Activated CD8-positive, alpha-beta memory T cell treated with anti-CD3 and anti-CD28 coated beads for 4 hours (primary cell): Measurements from ENCODE around the gene PRKCH.
A peak's percentile ranks its signal among the peaks of the same experiment; 100 is the strongest.

Experiments used
- DNase-seq, 2 donors: peaks; one replicate each; pipeline ENCODE4 v3.0.0-alpha.2; 2020; ENCODE audit warnings: low read depth in 2 of 2

PRKCH gene

DNA sequence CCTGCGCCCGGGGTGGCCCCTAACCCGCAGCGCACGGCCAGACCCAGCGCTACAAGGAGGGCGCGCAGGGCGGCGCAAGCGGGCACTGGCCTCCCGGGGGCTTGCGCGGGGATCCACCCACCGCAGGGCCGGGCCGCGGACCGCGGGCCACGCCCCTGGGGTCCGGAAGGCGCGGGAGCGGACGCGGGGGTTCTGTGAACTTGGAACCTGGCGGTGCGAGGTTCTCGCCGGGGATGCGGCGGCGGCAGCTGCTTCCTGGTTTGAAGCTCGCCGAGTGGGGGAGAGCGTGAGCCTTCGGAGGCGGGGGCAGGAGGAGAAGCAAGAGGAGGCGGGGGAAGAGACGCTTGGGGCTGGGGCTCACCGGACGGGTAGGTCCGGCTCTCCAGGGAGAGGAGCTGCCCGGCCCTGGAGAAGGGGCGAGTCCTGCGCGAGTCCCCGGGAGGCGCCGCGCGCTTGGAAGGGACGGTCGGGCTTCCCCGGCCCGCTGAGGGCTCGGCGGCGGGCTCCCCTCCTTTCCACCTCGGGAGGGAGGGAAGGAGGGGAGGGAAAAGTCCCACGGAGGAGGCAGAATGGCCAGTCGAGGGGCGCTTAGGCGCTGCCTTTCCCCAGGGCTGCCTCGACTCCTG, at the start of gene PRKCH:
Gene PRKCH (plus strand): TSS at position 195 of the 626 bp plus-strand sequence. CDS start 523 bp downstream, outside the sequence.
- DNase-seq, result peak; percentile 65 to 74

DNA sequence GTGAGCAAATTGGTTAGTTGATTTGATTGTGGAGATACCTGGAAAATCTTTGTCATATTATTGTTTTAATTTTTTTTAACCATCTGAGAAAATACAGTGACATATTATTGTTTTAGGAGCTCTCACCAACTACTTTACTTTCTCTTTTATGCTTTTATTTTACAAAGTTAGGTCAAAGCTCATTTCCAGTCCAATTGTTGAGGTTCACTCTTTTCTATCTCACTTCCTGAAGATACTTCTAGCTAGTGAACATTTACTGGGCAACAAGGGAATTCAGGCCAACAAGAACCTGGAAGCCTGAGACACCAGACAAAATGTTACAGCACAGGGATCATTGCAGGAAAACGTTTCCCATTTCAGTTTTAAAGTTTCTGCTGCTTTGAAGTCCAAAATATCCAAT, 44.1 kb upstream of the PRKCH start:
- no peak for DNase-seq

DNA sequence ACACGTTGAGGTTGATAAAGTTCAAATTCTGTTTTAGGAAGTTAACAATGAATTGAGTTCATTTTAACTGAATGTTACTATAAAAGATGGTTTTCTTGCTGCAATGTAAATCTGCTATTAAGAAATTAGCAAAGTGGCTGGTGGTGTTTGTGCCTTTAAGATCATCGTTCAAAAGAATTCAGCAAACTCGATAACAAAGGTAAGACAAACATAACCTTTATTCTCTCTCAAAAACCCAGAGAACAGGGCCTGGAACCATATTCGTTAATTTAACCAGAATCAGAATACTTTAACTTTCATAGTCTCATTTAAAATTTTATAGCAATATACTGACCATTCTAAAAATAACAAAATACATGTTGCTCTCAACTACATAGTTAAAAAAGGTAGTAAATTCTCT, 43.6 kb upstream of the PRKCH start:
- no peak for DNase-seq

DNA sequence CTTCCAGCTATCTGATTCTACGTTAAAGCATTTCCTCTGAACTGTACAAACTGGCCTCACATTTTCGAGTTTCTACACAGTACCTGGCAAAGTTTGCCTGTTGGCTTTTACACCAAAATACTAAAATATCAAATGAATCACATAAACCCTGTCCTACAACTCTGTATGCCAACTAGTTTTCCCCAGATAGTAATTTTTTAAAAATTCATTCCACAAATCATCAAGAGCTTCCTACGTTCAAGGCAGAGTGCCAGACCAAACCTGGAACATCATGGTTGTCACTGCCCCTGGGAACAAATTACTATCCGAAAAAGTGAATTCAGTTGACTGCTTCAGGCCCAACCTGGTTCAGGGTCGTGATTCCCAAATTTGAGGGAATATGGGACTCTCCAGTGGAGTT, 42.3 kb upstream of the PRKCH start:
- DNase-seq, result no peak

DNA sequence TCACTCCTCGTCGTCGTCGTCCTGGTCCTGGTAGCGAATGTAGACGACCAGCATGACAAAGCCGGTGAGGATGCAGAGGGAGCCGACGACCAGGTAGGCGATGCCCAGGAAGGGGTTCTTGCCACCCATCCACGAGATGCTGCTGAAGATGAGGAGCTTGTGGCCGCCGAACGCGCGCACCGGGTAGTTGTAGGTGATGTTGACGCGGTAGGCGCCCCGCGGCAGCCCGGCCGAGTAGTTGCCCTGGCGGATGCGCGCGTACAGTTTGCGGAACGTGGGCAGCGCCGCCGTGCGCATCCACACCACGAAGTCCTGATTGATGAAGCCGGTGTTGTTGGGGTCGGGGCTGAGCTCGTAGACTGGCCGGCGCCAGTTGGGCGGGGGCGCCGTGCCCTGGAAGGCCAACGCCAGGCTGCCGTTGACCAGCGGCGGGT, 41.3 kb upstream of the PRKCH start:
- no peak for DNase-seq

DNA sequence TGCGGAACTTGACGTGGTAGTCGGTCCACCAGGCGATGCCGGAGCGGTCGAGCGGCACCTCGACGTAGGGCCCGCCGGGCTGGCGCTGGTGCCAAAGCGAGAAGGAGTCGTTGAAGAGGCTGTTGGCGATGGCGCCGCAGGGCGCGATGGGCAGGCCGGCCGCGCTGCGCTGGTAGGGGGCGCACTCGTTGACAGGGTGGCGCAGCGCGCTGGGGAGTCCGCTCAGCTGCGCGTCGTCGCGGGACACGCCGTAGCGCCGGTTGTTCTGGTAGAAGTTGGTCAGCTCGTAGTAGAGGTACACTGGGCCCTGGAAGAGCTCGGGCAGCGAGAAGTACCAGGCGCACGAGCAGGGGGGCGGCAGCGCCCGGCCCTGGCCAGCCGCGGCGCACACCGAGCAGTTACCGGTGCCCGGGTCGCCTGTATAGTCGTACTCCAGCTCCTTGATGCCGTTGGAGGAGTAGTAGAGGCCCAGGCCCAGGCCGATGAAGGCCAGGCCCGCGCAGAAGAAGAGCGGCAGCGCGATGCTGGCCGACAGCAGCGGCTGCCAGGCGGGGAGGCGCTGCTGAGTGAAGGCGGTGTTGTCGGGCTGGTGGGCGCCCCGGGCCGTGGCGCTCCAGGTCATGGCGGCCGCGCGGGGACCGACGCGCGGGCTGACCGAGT, 40.7 kb upstream of the PRKCH start:
- DNase-seq, result peak; percentile 56 to 60

DNA sequence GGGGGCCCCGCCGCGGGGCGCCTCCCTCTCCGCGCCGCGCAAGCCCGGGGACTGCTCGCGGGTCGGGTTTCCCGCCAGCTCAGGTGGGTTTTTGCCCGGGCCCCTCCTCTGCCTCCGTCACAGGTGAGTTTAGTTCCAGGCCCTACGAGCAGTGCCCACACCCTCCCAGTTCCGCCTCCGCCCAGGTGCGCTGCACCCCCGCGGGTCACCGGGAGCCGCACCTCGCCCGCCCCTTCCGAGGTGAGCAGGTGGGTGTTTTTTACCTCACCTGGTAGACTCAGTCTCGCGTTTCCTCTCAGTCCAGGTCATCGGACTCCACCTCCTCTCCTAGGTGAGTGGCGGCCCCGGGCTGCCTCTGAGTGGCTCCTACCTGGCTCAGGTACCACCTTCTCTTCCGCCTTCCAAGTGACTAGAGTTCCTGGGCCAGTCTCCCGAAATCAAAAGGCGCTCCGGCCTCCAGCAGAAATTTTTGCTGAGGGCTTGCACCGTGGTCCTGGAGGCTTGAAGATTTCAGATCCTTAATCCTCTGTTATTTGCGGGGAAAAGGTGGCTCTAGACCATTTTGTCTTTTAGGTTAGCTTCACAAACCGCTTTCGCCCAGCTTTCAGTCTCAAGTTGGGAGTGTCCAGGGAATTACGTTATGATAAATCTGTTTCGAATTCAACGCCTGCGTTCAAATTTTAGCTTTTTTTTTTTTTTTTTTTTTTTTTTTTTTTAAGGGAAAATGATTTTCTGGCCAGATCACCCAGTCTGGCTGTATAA, 40.0 kb upstream of the PRKCH start, which contains the start of gene TMEM30B:
Gene TMEM30B (minus strand): TSS at position 153 of the 762 bp plus-strand sequence. CDS start 191 bp downstream, outside the sequence.
- peak in 1 of 2 donors; percentile 4 for DNase-seq

DNA sequence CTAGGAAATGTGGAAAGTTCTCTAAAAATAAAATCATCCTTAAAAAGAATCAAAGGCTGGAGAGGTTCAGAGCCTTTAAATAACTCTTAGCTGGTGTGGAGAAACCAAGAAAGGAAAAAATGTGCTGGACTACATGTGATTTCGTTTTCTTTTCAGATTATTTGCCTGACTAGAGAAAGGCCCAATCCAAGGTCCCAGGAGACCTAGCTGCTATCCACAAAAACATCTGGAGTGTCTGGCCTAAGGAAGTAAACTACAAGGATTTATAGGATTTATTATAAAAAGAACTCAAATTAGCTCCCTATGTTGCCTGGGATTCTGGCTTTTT, 39.5 kb upstream of the PRKCH start:
- DNase-seq, result no peak

DNA sequence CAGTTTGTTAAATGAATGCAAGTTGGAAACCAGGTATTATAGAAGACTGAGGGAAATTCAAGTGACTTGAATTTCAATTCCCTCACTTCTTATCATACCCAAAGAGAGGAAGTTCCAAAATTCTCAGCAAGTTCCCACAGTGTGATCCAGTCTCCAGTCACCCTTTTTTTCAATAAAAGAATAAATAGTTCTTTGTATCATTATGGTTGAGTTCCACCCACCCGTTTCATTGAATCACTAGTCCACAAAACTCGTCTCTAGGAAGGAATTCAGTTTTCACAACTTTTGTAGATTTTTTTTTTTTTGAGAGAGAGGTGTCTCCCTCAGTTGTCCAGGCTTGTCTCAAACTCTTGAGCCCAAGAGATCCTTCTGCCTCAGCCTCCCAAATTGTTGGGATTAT, 38.6 kb upstream of the PRKCH start:
- DNase-seq, result no peak

DNA sequence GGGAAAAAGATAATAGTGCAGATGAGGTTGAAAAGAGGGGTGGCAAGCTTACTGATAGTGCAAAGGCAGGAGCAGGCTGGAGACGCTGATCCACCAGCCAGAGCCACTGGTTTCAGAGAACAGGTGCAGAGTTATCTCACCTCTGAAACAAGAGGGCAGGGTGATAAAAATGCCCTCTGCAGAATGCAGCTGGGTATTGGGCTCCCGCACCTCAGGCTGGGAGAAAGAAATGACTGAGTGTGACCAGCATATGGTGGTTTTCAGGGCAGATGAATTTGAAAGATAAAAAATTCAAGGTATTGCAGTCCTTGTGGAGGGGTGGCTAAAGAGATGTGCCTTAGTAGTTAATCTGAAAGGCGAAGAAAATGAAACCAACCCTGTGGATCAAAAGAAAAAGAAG, 37.4 kb upstream of the PRKCH start:
- DNase-seq, result no peak

DNA sequence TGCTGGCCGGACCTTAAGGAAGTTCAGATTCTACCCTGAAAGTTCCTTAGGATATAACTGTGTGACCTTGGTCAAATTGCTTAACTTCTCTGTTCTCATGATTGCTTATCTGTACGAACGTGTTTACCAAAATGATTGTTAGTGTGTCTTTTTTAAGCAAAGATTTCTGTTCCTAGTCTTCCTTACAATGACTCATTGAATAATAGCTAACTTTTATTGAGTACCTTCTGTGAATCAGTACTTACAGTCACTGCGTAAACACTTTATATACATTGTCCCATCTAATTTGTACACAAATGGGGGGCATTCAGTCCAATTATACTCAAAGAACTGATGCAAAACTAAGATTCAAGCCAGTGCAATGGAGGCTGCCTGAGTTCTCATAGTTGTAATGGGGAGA, 36.0 kb upstream of the PRKCH start:
- no peak for DNase-seq

DNA sequence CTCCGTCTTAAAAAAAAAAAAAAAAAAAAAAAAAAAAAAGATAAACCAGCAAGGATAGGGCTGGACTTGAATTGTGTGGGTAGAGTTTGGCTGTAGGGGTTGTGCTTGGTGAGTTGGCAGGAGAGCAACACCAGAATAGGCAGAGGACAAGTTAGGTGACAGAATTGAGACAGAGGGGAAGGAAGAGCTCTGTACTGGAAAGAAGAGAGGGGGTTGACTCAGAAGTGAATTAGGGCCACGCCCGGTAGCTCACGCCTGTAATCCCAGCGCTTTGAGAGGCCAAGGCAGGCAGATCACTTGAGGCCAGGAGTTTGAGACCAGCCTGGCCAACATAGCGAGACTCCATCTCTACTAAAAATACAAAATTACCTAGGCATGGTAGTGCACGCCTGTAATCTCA, 34.2 kb upstream of the PRKCH start:
- DNase-seq, result no peak

DNA sequence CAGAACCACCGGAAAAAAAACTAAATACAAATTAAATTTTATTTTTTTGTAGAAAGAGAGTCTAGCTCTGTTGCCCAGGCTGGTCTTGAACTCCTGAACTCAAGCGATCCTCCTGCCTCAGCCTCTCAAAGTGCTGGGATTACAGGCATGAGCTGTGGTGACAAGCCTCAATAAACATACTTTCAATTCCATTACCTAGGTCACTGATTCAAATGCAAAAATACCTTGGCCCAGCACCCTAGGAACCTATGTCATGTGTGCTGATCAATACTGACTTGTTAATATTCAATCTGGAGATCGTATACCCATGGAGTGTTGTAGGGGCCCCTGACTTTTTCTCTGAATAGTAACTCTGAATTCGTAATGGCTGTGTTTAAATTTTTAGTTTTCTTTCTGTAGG, 33.2 kb upstream of the PRKCH start:
- DNase-seq, result no peak

DNA sequence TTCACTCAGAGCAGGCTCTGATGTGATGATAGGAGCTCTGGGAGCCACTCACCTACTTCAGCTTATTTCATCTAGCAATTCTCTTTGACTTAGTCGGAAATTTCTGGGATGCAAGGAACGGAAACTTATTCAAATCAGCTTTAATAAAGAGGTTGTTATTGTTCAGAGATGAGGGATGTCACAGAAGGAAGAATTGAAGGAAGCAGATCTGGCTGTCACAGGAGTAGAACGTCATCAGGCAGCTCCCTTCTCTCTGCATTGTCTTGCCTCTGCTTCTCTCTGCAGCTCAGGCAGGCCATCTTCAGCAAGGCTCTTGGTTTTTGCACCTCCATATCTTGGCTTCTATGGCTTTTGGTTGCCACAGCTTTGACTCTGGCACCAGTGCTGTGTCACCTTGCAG, 32.7 kb upstream of the PRKCH start:
- DNase-seq, result no peak

DNA sequence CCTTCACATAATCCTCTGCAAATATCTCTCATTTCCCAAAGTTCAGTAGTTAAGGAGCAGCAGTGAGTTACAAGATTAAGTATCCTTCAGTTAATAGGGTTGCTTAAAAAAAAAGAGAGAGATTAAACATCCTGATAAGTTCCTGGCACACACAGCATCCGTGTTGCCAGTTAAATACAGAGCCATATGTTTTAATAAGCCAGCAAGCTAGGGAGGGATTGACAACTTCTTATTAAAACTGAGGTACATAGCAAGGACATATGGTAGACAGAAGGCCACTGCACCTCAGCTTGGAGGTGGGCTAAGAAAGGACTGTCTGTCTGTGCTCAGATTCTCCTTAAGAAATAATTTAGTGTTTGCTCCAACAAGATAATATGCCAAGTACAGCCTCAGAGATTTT, 30.7 kb upstream of the PRKCH start:
- no peak for DNase-seq

DNA sequence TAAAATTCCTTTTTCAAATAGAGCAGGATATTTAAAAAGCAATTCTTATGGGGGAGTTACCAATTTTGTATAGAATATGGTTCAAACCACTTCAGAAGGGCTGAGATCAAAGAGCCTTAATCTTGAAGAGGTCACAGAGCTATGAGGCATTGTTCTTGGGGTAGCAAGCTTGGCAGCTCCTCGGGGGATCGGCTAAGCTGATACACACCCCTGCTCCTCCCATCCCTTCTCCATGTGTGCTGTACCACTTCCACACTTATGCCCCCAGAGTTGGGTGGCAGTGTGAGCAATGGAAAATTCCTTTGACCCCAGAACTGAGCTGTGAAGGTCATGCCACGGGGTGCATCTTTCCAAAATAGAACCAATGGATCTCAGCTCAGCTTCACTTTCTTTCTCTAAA, 25.2 kb upstream of the PRKCH start:
- DNase-seq, result no peak

DNA sequence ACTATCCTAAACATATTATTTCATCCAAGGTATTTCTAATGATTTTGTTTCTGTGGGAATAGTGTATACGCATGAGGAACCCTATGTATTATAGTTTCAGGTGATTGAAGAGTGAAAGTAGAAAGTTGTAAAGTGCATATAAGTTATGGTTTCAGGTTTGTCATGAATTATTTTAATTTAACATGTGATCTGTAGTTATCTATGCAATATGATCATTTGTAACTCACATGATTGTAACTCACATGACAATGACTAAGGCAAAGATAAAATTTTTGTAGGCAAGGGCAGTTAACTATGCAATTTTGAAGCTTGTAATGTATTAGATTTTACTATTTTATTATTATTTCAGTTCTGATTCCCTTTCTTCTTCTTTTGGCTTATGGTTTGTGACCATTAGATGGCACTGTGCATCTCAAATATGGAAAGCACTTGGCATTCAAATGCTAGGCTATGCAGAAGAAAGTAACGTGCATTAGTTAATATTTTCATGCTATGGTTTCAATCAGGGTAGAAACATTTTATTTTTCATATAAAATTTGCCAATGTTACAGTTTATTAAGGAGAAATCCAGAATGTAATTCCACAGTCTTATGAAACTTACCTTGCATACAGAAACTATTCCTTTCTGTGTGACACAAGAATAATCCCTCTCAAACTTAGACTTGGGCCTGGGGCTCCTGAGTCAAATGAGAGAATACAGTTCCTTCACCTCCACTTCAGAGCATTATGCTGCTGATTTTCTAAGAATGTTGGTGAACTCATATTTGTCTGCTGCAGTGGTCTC, 24.5 kb upstream of the PRKCH start:
- DNase-seq, result no peak

DNA sequence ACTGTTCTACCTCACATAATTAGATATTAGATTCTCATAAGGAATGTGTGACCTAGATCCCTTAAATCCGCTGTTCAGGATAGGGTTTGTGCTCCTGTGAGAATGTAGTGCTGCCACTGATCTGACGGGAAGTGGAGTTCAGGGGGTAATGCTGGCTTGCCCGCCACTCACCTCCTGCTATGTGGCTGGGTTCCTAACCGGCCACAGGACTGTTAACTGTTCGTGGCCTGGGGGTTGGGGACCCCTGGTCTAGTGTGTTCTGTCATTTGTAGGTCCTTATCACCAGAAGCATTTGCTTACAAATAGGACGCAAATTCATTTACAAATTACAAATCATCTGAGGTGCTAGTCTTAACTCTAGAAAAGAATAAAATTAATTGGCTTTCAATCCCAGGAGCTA, 23.8 kb upstream of the PRKCH start:
- DNase-seq, result no peak

DNA sequence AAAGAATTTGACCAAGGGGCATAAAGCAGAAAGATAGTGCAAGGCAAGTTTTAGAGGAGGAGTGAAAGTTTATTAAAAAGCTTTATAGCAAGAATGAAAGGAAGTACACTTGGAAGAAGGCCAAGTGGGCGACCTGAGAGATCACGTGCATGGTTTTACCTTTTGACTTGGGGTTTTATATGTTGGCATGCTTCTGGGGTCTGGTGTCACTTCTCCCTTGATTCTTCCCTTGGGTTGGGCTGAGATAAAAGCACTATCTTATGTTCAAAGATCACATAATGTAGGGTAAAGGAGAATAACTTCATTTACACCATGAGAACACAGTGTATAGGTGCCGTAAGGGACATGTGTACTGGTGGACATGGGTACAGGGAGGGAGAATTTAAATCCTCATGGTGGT, 22.6 kb upstream of the PRKCH start:
- DNase-seq, result no peak

DNA sequence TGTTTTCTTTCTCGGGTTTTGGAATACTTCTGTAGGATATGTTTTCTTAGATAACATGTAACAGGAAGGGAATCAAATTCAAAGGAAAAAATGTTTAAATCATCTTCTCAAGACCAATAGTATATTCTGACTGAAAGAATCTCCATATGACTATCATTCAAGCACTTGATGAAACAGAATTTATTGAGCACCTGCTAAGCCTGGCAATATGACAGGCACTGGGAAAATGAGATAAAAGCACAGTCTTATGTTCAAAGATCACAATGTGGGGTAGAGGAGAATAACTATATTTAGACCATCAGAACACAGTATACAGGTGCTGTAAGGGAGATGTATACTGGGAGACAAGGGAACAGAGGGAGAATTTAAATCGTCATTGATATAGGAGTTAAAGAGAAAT, 21.2 kb upstream of the PRKCH start:
- no peak for DNase-seq

DNA sequence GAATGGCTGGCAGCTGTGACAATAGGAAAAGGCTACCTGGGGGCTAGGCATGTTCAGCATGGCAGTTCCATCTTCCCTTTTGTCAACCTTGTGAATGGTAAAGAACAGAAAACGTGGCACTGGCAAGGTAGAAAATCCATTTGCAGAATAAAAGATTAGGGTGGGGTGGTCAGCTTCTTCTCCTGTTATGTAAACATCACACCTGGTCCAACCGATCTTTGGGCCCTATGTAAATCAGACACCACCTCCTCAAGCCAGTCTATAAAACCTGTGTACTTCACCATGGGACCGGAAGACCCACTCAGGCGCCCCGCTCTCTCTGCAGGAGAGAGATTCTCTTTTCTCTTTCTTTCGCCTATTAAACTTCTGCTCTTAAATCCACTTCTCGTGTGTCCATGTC, 20.6 kb upstream of the PRKCH start:
- DNase-seq, result no peak

DNA sequence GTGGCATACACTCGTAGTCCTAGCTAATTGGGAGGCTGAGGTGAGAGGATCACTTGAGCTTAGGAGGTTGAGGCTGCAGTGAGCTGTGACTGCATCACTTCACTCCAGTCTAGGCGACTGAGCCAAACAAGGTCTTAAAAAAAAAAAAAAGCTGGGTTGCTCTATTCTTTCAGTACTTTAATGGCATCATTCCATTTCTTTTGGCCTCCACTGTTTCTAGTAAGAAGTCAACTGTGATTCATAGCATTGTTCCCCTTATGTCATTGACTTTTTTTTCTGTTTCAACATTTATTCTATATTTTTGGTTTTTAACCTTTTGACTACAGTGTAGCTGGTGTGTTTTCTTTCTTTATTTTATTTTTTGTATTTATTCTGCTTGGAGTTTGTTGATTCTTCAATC, 16.7 kb upstream of the PRKCH start:
- DNase-seq, result no peak
